Smooth muscle cell (in vitro differentiated cells): ENCODE results near the gene SCG5. TPM values are rescaled to one million over a fixed set of nuclear protein-coding genes. Genes with fewer than 3 reads are reported as not detected.

Experiments
- DNase-seq: peaks from one replicate; lab custom pipeline; 2025; ENCODE audit not compliant: unreplicated experiment; lab: John Stamatoyannopoulos, UW
- H2AFZ ChIP-seq: fragments of 200-600 bp; sonication (generic); 2 replicates; pipeline ENCODE4 v1.6.0; 2016; ENCODE audit warnings: antibody characterized with exemption, low read depth, mild to moderate bottlenecking
- H3F3A ChIP-seq: fragments of 200-600 bp; sonication (generic); 2 replicates; pipeline ENCODE4 v1.6.0; 2017; ENCODE audit warnings: antibody characterized with exemption, low read depth
- H3K27ac ChIP-seq: fragments of 200-600 bp; sonication (generic); 2 replicates; pipeline ENCODE4 v1.5.1; 2016; ENCODE audit warnings: low read depth, mild to moderate bottlenecking
- H3K27me3 ChIP-seq: fragments of 200-600 bp; sonication (generic); 2 replicates; pipeline ENCODE4 v1.6.1; 2016; ENCODE audit warnings: low read depth, mild to moderate bottlenecking
- H3K36me3 ChIP-seq: fragments of 200-600 bp; sonication (generic); 2 replicates; pipeline ENCODE4 v1.5.1; 2016; ENCODE audit warnings: low read depth
- H3K4me1 ChIP-seq: fragments of 200-600 bp; sonication (generic); 2 replicates; pipeline ENCODE4 v1.5.1; 2016; ENCODE audit warnings: low read depth
- H3K4me2 ChIP-seq: fragments of 200-600 bp; sonication (generic); 2 replicates; pipeline ENCODE4 v1.6.0; 2016; ENCODE audit warnings: mild to moderate bottlenecking
- H3K4me3 ChIP-seq: fragments of 200-600 bp; sonication (generic); 2 replicates; pipeline ENCODE4 v1.5.1; 2016; ENCODE audit warnings: mild to moderate bottlenecking
- H3K79me2 ChIP-seq: fragments of 200-600 bp; sonication (generic); 2 replicates; pipeline ENCODE4 v1.6.0; 2016; ENCODE audit warnings: low read depth, mild to moderate bottlenecking
- H3K9ac ChIP-seq: fragments of 200-600 bp; sonication (generic); 2 replicates; pipeline ENCODE4 v1.6.0; 2016; ENCODE audit warnings: low read depth
- H3K9me3 ChIP-seq: fragments of 200-600 bp; sonication (generic); replicated peaks from 2 replicates; pipeline ENCODE4 v1.5.1; 2016; ENCODE audit warnings: low read depth
- H4K20me1 ChIP-seq: fragments of 200-600 bp; sonication (generic); 2 replicates; pipeline ENCODE4 v1.6.0; 2016; ENCODE audit warnings: low read depth
- CTCF ChIP-seq: fragments of 200-600 bp; sonication (generic); IDR thresholded peaks from 2 replicates; pipeline ENCODE4 v1.5.1; 2017; ENCODE audit warnings: borderline replicate concordance, mild to moderate bottlenecking, antibody characterized with exemption; ENCODE audit not compliant: insufficient read depth, poor library complexity, severe bottlenecking
- WGBS: methylation state at CpG from one replicate; pipeline ENCODE4 v1.1.7; 2016; ENCODE audit warnings: low lambda C conversion rate; 5-methylcytosine and 5-hydroxymethylcytosine counted together
- polyA plus RNA-seq: library from polyadenylated mRNA; unstranded; fragments of >200 nt; fragmentation: Nextera tagmentation; extraction: Ambion mirVana; gene quantifications from 2 replicates; pipeline ENCODE4 v1.2.1, GENCODE V29; 2016
- total RNA-seq: library from RNA; depleted of rRNA; stranded (reverse); fragments of >200 nt; gene quantifications from 2 replicates; pipeline ENCODE4 v1.2.3, GENCODE V29; 2014

The SCG5 gene
- total and polyA plus RNA-seq, 2 experiments from 2014 or later, result 34.7 to 37.2 TPM

- TF ChIP-seq CTCF, result no peak
- Histone ChIP-seq H3K4me3 (no peak overlapping the region), H4K20me1 (no peaks in the 10 kb centered on the region), H2AFZ (no peak overlapping the region), H3K4me1 (peaks cover 8% of the 10 kb centered on the region), H3K9me3 (no peaks in the 10 kb centered on the region), H3K4me2 (peak overlapping the region; percentile 11), H3F3A (peaks cover 4% of the 10 kb centered on the region), H3K27ac (peak overlapping the region; percentile 63), H3K36me3 (peaks cover 2% of the 10 kb centered on the region), H3K27me3 (no peaks in the 10 kb centered on the region), H3K9ac (no peak overlapping the region), H3K79me2 (peaks cover 4% of the 10 kb centered on the region)
- WGBS, result 62% methylated on average over 27 of the region's 27 CpGs
- DNase-seq, result no peak
Observed at GRCh38 chr15:32730677-32731654, 89.5 kb downstream of the SCG5 start.

DNA sequence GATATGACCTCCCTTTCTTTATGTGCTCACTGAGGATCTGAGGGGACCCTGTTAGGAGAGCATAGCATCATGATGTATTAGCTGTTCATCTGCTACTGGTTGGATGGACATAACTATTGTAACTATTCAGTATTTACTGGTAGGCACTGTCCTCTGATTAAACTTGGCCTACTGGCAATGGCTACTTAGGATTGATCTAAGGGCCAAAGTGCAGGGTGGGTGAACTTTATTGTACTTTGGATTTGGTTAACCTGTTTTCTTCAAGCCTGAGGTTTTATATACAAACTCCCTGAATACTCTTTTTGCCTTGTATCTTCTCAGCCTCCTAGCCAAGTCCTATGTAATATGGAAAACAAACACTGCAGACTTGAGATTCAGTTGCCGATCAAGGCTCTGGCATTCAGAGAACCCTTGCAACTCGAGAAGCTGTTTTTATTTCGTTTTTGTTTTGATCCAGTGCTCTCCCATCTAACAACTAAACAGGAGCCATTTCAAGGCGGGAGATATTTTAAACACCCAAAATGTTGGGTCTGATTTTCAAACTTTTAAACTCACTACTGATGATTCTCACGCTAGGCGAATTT lies 91.2 kb downstream of the SCG5 start:
- Histone ChIP-seq H3K27ac (no peak overlapping the region), H3K36me3 (peaks cover 2% of the 10 kb centered on the region), H3F3A (peaks cover 4% of the 10 kb centered on the region), H4K20me1 (no peaks in the 10 kb centered on the region), H3K9ac (no peak overlapping the region), H3K79me2 (peaks cover 4% of the 10 kb centered on the region), H3K27me3 (no peaks in the 10 kb centered on the region), H3K9me3 (no peaks in the 10 kb centered on the region), H2AFZ (no peak overlapping the region), H3K4me2 (no peak overlapping the region), H3K4me3 (no peak overlapping the region), H3K4me1 (peaks cover 8% of the 10 kb centered on the region)
- WGBS, result 89% methylated on average over 6 of the region's 6 CpGs
- TF ChIP-seq CTCF, result no peak
- DNase-seq, result no peak

- no peaks in the 10 kb centered on the region for H3K36me3 ChIP-seq
- 62% methylated on average over 3 of the region's 3 CpGs for WGBS
Observed at GRCh38 chr15:32733281-32733680, 91.8 kb downstream of the SCG5 start.

More at GRCh38 chr15:32733281-32733680, 91.8 kb downstream of the SCG5 start:
- no peak for DNase-seq
- Histone ChIP-seq H2AFZ (no peak overlapping the region), H3K27ac (no peak overlapping the region), H4K20me1 (no peaks in the 10 kb centered on the region), H3K4me3 (no peak overlapping the region), H3K79me2 (peaks cover 4% of the 10 kb centered on the region), H3K9ac (no peak overlapping the region), H3K4me2 (no peak overlapping the region), H3F3A (peaks cover 4% of the 10 kb centered on the region), H3K9me3 (no peaks in the 10 kb centered on the region), H3K27me3 (no peaks in the 10 kb centered on the region), H3K4me1 (peaks cover 8% of the 10 kb centered on the region)
- TF ChIP-seq CTCF, result no peak
